Activated CD4-positive, alpha-beta T cell treated with anti-CD3 and anti-CD28 coated beads for 24 hours (primary cell): Measurements from ENCODE around the gene FRMD4A.

Experiments
- DNase-seq, 2 donors: peaks; one replicate each; pipeline ENCODE4 v3.0.0-alpha.2; 2020; ENCODE audit warnings: low read depth in 2 of 2

Gene FRMD4A

DNA sequence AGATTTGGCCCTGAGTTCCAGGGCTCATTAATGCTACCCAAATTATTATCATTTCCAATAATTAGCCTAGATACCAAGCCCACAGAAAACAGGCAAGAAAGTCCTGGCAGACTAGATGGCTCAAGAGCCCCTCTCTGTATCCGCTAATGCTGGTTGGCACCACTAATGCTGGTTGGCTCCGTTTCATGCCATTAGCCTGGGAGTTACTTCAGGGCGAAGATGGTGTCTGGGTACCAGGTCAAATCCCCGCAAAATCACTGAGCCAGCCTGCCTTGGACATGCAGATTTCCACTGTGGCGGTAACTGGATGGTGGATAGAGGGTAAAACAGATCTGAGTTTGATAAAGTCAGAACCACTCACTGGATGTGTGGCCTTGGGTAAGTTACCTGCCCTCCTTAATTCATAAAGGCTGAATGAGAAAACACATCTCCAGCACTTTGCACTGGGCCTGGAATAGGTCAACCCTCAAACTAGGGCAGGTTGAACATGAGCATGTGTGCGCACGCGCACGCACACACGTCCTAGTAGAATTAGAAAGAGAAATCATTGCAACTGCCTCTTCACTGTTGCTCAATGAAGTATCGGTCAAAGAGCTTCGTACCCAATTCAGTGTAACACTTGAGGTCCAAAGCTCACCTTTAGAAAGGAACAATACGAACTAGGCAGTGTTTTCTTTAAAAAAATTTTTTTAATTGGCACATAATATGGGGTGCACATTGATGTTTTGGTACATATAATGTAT, 652.5 kb downstream of the FRMD4A start:
- no peak for DNase-seq

DNA sequence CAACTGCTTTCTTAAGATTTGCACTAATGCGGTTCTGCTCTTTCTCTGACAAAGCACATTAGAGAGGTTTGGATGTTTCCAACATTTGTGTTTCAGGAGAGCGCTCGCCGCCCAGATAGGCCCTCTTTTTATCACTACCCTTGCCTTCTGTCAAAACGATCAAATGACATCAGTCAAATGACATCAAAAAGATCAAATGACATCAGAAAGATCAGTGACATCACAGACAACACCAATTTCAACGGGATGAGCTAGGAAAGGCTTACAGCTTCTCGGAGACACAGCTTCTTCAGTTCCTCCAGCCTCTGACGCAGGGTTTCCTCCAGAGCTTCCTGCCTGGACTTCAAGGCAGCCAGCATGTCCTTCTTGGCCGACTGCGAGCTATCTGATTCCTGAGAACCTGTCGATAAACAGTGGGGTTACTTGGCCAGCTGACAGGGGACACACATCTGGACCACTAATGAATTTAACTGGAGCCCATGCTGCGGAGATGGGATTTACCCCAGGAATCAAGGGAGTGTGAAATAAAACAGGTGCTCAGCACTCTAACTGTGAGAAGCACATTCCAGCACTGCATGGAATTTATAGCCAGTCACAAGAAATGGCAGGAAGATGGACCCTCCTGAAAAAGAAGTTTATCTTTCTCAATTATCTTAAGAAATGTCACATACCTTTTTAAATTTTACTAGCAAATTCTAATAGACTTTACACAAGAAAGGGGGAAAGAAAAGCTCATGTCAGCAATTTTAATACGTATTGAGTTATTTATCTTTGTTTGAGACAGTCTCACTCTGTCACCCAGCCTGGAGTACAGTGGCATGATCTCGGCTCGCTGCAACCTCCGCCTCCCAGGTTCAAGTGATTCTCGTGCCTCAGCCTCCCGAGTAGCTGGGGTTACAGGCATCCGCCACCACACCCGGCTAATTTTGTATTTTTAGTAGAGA, 655.8 kb downstream of the FRMD4A start:
- DNase-seq = no peak

DNA sequence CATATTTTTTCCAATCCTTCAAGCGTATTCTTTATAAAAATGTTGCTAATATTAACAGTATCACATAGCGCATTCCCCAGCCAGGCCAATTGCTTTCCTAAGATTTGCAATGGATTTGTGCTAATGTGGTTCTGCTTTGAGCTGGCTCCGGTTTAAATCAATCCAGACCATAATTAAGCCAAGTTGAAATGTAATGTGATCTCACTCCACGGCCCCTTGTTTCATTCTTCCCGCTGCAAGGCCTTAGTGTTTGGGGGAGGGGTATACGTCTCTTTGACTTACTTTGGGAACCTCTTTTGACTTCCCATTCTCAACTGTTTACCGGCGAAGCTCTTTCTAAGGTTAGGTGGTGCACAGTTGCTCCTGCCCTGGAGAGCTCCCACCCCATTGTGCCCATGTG, 657.6 kb downstream of the FRMD4A start:
- DNase-seq = no peak

DNA sequence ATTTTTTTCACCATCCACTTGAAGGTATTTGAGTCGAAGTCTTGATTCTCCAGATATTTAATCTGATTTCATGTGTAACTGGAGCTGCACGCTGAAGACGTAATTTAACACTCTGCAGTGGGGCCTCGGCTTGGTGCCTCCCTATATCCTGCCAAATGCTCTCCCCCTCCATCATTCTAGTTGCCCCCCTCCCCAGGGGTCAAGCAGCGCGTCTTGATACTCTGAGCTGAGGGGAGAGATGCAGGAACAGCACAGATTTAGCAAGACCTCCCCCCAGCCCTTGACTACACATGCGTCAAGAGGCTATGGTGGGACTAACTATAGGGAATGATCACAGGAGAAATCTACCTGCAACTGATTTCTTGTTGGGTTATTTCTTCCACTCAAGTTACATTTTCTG, 658.2 kb downstream of the FRMD4A start:
- DNase-seq = no peak

DNA sequence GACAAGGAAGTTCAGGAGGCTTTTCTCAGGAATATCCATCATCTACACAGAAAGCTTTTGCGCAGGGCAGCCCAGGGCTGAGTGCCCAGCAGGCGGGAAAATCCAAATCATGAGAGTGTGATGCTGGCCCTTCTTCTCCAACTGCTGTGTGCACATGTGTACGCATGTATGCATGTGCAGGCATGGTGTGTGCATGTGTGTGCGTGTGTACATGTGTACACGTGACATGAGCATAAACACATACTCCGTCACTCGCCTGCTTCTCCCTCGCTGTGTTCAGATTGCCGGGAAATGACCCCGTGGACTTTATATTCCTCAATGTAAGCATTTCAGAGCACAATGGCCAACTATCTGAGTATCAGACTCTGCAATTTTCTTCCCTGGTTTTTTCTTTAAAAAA, 658.8 kb downstream of the FRMD4A start:
- no peak for DNase-seq

DNA sequence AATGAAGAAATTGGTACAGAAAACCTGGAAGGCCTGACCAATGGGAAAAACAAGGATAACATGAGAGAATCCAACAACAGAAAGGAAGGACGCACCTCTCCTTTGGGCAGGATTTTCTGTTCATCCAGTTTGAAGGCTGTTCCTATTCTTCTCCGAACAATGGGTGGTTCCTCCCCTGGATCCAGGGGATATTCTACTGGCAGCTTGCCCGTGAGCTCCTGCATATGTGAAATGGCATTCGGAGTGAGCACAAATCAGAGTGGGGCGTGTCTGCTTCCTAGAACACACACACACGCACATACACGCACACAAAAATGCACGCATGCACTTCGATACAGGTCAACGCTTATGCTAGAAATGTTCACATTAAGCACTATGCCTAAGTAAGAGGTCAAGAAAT, 660.4 kb downstream of the FRMD4A start:
- DNase-seq = no peak

DNA sequence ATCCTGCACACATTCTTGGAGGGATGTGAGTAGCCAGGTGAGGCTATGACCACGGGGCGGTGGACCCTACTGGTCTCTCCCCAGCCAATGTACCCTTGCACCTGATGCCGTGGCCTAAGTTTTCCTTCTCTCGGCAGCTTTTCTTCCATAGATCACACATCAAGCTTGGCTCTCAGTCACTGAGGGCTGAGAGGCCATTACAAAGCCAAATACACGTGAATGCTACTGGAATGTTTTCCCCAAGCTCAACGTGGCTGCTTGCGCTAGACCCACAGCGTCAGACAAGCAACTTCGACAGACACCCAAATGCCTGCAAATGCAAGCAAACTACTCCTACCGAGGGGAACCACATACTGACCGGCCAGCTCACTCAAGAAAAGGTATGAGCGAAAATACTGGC, 660.8 kb downstream of the FRMD4A start:
- DNase-seq = no peak

DNA sequence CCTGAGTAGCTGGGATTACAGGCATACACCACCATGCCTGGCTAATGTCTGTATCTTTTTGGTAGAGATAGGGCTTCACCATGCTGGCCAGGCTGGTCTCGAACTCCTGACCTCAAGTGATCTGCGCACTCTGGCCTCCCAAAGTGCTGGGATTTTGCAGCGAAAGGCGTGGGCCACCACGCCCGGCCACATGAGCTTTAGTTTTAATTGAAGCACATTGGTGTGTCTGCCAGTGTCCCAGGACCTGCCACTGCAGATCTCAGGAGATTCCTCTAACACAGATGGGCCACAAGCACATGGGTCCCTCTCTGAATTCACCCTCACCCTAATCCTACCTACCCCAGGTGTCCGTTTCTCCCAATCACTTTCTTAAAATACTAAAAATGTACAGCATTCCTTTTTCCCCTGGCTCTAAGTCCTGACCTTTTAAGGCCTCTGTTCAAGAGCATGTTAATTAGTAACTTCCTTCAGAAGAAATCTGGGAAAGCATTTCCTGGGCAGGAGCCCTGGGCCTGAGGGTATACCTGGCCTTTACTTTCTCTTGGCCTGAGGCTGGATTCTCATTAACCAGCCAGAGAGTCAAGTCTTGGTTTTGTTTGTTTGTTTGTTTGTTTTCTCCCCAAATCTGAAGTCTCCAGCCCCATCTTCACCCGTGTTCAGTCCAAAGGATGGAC, 661.4 kb downstream of the FRMD4A start:
- DNase-seq = no peak

DNA sequence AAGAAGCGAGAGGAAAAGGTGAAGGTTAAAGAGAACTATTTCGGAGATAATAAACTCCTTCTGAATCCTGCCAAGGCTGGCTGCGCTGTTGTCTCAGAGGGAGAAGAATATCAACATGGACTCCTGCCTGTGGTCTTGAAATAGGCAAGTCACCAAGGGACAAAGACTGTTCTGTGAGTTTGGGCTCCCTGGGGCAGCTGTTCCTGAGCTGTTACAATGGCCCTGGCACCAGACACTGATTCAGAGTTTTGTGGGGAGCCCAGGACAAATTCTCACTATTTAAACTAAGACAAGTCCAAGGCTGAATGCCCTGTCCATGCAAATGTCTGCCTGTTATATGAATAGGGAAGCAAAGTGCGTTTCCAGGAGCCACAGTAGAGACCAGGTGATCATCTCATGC, 662.6 kb downstream of the FRMD4A start:
- DNase-seq = no peak

DNA sequence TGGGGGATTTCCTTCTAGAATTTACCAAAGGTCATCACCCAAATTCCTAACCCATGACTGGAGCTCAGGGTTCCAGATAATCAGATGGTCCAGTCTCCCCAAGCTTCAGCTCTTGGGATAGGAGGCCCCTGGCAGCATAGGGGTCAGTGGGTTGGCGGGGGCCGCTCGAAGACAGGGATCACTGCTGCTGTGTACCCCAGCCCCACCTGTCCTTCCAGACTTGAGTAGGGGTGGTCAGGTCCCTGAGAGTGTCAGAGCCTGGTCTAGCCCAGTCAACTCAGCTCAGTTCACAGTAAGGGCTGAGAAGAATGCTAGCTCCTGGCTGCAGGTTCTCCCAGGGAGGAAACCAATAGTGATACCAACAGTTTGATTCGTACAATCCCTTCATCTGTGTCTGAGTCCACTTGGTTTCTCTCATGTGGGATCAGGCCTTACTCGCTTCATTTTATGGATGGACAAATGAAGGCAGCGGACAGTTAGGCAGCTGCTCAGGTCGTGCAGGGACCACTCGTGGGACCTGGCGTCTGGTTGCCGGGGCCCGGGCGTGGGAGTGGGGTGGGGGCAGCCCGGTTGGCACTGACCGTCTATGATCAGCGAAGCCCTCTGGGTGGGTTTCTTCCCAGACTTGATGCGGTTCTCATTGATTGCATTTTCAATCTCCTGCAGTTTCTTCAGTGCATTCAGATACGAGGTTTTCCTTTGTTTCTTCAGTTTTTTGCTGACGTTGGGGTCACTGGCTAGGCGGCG, 665.0 kb downstream of the FRMD4A start:
- no peak for DNase-seq

DNA sequence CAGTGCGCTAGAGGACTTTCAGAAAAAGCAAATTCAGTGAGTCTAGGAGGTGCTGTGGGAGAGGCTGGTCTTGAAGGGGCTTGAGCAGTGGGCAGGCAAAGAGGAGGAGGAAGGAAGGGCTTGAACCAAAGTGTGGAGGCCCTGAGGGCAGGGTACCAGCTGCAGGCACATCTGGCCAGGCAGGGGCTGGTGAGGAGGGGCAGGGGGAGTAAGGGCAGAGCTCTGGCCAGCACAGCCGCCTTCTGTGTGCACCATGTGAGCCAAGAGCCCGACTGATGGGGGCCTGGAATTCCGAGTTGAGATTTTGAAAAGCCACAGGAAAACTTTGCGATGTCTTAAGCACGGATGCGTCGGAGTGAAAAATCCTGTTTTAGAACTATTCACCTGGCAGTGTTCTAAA, 669.5 kb downstream of the FRMD4A start:
- no peak for DNase-seq

DNA sequence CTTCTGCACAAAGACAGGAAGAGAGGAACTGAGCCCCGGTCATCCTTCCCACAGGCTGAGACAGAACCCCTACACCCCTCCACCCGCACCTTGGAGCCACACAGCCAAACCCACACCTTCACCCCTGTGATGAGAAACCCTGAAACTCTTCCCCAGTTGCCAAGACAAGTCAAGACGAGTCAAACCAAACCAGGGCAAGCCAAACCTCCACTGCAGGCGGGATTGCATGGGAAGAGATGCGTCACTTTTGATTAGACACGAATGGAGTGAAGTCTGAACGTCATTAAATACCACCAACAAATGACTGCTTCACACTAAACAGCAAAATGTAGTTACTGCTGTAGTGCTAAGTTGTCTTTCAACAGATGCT, 670.2 kb downstream of the FRMD4A start:
- DNase-seq = no peak

DNA sequence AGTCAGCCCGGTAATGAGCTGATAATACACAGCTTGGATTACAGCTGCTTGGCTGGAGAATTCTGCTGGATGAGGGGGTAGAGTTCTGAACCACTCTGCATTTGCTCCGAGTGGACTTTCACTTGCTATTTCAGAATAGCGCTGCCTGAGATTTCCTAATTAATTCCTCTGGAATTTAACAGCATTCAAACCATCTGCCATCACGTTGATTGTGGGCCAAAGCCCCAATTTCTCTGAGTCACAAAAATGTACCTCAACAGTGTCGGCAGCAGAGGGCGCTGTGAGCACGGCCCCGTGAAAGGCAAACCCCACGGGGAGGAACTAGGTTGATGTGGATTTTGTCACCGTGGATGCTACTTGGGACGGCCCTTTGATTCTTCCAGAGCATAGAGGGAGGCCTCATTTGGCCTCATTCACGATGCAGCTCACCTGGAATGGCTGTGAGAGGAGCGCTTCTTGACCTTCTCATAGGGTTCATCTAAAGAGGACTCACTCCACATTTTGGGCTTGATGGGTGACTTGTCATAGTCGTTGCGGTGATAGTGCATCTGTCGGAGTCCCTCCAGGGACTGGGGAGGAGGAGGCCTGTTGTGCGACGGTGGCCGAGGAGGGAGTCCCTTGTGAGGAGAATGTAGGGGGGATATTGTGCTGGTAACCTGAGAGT, 670.7 kb downstream of the FRMD4A start:
- DNase-seq = peak; percentile 46 to 47

DNA sequence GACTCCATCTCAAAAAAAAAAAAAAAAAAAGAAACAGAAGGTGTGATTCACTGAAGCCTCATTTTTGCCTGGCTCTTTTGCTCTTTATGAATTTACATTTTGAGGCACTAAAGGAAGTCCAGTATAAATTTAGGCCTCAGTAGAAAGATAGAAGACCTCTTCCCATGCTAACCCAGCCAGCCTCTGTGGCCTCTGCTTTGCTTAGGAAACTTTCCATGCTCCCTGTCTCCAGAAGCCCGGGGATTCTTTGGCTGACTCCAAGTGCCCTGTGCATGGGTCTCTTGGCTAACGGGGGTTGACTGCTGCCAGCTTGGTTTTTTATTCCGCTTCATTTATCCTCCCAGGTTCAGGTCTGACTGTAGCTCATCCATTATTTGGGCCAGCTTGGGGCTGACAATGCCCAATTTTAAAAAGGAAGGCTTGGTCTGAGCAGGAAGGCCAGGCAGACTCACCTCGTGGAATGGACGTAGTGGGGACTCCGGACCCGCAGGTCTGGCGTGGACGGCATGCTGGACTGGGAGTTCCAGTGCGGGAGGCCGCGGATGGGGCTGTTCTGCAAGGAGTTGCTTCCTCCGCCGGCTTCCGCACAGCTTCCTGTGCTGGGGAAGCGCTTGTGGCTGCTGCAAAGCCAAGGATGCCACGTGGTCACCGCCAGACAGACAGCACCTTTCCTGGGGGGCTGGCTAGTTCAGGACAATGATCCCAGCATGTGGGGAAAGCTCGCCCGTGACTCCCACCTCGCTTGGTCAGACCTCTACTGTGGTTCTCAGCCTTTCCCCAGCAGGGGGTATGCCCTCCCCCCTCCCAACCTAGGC, 671.6 kb downstream of the FRMD4A start:
- DNase-seq = no peak

DNA sequence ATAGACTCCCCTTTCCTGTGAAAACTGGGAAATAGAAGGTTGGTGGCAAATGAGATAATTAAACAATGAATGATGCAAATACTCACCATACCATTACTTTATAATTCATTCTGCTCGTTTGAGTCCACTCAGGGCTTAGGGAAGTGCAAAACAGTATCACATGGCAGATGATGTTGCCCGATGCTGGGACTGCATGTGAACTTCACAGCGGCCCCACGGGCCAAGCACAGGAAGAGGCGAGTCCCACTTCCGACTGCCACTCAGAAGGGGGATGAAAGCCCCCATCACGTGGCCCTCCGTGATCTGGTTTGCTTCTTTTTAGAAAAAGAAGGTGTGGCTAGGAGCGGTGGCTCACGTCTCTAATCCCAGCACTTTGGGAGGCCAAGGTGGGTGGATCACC, 672.5 kb downstream of the FRMD4A start:
- DNase-seq = no peak

DNA sequence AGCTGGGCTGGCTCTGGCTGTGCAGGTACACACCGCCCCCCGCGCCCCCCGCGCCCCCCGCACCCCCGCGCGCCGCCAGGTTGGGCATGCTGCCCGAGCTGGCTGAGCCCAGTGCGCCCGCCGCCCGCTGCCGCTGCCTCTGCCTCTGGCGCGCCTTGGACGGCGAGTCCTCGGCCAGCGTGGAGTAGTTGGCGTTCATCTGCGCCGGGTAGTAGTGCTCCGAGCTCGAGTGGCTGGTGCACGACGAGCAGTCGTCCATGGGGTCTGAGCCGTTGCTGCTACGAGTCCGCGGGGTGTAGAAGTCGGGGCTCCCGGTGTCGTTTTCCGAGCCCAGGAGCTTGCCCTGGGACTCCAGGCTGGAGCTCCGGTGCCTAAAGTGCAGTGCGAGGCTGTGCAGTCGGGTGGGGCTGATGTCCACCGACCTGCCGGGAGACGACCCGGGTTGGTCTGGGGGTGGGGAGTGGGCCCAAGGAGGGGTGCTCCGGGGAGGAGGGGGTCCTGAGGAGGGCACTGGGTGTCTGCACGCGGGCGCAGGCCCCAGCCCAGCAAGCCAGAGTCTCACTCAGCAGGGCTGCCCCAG, 673.5 kb downstream of the FRMD4A start:
- no peak for DNase-seq

DNA sequence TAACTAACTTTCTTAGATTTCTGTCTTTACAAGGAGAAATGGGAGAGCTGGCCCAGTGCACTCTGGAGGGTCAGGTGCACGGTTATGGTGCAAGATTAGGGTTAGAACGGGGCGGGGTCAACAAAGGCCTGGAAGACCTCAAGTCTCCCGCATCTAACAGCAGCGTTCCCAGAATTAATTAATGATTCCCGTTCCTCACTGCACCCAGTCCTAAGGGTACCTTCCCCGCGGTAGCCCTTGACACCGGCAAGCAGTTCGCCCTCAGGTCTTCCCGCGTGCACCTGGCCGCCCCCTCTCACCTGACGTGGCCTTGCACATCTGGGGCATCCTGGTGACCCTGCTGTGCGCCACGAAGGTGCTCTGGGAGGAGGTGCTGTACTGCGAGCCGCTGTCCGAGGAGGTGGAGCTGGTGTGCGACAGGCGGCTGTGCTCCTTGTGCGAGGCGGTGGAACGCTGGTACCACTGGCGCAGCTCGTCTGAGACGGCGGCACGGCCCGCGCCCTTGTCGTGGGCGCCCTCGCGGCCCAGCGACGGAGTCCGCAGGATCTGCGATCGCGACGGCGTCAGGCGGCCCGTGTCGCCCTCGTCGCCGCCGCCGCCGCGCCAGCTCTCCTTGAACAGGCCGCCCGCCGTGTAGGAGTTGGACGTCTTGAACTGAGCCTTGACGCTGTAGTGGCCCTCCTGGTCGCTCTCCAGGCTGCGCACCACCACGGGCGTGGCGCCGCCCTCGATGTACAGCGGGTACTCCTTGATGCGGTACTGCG, 674.2 kb downstream of the FRMD4A start:
- DNase-seq = no peak

DNA sequence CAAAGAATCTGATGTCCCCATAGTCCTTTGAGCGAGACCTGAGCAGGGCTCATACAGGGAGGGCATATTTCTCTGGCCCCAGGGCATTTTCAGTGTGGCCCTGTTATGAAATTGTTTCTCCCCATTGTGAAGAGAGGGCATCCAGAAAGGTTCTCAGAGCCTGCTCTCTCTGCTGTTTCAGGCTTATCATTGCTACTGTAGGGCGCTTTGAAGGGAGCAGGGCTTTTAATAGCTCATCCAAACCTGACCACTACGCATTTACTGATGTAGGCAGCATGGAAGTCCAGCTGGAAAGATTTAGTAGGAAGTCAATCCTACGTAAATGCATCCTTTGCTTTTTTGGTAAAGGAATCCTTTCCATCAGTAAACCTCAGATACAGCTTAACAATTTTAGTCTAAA, 675.9 kb downstream of the FRMD4A start:
- no peak for DNase-seq

DNA sequence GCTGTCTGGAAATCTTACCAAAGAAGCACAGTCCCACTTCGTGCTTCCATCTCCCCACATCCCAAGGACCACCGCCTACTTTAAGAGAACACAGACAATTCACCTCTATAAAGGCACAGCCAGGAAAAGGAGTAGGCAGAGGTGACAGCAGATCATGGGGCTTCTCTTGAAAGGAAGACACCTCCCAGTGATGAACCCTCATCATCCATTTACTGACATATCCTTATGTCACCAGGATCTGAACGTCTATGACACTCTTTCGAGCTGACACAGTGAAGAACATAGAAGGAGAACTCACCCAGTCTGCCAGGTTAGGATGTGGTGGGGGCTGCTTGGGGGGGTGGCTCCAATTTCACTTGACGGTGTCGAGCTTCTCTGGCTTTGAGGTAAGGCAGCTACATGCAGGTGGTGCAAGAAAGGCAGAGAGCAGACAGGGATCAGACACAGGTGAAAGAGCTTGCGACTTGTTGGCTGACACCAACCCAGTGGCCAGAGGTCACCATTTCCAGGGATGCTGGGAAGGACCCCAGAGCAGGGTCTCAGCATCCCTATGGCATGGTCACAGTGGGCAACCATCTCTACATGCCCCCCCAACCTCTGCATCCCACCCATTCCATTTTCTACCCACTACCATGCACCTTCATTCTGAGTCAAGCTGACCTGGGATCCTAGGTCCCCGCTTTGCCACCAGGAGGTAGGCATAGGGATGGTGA, 676.5 kb downstream of the FRMD4A start:
- no peak for DNase-seq
